ENCODE results near the gene TRABD2B.

The TRABD2B gene

GRCh38 chr1:47751193-47751592 is 246.0 kb downstream of the TRABD2B start:
- no peak for DNase-seq

- no peak for DNase-seq
Measured at GRCh38 chr1:47745715-47746609, 251.2 kb downstream of the TRABD2B start.

DNA sequence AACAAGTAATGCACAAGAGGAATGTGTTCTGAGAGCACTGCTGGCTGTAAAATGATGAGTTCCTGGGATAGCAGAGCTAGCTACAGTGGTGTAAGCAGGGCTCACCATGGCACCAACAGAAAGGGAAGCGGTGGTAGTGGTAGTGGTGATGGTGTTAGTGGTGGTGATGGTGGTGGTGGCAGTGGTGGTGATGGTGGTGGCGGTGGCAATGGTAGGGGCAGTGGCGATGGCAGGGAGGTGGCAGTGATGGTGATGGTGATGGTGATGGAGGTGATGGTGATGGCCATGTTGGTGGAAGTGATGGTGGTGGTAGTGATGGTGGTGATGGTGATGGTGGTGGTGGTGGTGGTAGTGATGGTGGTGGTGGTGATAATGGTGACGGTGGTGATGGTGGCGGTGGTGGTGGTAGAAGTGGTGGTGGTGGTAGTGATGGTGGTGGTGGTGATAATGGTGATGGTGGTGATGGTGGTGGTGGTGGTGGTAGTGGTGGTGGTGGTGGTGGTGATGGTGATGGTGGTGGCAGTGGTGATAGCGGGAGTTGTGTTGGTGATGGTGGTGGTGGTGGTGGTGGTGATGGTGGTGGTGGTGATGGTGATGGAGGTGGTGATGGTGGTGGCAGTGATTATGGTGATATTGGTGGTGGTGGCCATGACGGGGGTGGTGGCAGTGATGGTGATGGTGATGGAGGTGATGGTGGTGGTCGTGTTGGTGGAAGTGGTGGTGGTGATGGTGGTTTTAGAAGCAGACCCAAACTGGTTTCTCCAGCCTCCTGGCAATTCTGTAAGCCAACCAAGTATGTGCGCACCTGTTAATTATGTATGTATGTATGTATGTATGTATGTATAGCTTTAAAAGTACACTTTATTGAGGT is 254.1 kb downstream of the TRABD2B start:
- DNase-seq = no peak

DNA sequence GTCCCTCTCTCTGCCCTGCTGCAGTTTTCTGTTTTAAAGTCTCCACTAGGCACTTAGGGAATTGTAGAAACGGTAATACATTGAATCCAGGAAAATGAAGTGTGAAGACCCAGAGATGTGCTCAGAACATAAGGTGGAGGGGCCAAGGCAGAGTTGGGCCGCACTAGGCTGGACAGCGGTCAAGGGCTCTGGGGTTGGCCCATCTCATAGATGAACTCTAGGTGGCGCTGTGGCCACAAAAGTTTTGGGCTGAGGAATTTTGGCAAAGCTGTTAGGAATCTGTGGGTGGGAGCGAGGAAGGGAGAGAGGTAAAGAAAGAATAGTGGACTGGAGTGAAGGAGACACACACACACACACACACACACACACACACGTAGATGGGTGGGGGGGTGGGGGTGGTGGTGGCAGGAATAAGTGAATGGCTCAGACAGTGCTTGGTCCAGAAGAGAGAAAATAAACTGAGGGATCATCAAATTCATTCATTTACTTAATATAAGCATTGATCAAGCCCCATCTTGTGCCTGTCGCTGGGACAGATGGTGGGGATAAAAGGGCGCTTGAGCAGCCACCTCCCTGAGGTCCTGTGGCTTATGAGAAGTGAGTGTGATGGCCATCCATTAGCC is 258.5 kb downstream of the TRABD2B start:
- DNase-seq = peak; percentile 36 to 63 (median 53)

GRCh38 chr1:47732489-47732888 is 264.7 kb downstream of the TRABD2B start:
- DNase-seq = no peak

- DNase-seq = no peak
Measured at GRCh38 chr1:47731730-47732129, 265.5 kb downstream of the TRABD2B start.

DNA sequence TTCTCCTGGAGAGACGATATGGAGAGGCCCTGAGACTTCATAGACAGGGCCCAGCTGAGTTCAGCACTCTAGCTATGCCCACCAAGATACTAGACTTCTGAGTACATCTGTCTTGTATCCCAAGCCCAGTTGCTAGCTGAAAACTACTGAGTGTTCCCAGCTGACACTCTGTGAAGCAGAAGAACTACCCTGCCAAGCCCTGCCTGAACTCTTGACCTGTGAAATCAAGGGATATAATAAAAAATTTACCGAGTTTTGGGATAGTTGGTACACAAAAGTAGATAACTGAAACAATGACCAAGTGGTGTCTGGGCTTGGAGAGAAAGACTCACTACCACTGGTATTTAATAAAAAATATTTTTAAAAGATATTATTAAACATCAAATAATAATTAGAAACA is 267.5 kb downstream of the TRABD2B start:
- no peak for DNase-seq

DNA sequence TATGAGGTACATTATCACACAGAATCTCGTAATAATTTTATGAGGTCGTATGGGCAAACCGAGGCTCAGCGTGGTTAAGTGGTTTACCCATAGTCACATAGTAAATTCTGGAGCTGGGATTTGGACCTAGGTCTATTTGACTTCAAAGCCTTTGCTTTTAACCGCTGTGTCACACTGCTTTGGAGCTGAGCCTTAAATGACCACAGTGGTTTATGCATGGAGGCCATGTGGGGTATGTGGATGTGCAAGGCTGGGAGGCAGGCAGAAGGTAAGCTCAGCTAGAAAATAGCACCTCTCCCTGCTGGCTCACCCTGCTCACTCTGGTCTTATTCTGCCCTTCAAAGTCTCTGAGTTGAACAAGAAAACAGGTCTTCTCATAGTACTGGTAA is 269.5 kb downstream of the TRABD2B start:
- DNase-seq = no peak

DNA sequence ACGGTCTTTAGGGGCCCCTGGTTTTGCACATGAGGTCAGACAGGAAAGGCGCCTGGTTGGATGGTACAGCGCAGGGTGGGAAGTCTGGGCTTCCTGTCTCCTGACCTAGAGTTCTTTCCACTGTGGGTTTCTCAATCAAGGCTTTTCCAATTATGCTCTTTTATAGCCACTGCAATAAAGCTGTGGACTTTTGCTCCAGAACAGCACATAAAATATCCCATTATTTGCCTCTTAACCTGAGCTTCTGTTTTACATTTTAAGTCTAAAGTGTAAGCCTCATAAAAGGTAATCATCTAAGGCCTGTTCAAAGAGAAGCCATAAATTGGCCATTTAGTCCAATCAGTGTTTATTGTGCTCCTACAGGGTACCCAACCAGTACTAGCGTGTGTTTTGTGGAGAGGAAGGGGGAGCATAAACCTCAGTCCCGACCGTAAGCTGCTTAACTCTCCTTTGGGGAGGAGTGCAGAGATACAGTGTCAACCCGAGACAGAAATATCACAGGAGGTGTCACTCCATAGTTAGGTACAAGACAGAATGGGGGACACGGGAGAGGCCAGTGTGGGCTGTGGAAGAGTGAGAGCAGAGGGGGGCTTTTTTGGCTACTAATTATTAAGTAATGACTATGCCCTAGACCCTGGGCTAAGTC is 270.0 kb downstream of the TRABD2B start:
- peak; percentile 37 to 48 (median 41) for DNase-seq

DNA sequence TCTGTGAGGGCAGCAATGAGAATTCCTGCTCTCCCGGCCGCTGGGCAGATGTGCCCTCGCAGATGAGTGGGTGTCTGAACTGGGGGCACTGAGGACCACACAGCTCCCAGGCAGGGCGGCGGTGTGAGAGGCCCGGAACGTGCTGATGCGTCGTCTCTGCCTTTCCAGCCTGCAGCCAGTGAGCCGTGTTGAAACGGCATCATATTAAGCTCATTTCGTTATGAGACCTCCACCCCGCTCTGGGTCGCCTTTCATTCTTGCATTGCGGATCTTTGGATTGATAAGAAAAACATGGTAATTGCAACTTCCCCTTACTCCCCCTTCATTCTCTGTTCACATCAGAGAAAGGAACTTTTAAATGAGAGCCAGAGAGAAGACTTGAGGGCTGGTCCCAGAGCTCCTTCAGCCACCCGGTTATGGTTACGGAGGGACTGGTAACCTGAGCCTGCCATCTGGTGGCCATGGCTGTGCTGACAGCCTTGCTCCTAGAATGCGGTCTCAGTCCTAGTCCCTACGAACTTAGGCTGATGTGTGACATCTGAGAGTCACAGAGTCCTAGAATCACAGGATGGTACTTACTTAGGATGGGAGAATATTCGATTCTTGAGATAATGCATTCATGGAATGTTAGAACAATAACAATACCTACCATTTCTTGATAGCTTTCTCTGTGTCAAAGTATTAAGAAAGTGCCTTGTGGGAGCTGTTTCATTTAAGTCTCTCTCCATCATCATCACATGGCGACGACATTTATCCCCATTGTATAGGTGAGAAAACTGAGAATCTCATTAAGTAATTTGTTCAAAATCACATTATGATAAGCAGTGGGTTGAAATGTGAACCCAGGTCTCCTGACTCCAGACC is 271.0 kb downstream of the TRABD2B start:
- DNase-seq = peak; percentile 72 to 80 (median 75)

DNA sequence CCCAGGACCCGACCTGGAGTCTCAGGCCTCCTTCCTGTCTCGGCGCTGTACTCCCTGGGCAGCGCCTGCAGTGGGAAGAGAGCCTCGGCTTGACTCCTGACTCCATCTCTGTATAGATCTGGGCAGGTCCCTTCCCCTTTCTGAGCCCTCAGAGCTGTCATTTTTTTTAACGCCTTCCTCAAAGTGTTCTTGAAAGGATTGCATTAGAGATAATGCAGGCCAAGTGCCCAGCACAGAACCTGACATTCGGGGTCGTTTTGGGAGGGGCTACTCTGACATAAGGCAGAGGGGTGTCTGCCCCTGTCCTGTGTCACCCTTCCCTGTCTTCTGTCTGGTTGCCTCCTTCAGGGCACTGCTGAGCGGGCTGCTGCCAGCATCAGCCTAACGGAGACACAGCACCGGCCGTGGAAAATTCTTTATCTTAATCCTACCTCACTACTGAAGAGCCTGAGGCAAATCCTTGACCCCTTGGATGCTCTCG is 271.6 kb downstream of the TRABD2B start:
- peak in 2 of 3 donors; percentile 20 to 21 for DNase-seq

DNA sequence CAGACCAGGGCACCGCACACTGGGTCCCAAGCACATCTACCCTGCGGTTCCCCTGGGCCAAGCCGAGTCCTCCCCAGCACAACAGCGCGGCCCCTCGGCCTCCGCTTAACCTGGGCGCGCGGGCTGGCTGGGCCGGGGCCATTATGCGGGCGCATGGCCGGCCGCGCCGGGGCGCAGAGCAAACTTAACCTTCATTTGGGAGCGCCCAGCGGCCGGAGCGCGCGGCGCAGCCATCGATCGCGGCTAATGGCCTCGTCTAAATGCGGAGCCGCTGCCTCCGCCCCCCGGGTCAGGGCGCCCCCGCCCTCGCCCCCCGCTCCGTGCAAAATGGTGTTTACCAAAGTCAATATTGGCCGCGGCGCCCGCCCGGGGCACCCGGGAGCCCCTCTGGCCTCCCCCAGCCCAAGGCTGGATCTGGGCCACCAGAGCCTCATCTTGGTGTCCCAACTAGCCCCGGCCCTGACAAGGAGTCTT is 272.1 kb downstream of the TRABD2B start:
- peak in 1 of 3 donors; percentile 19 for DNase-seq

DNA sequence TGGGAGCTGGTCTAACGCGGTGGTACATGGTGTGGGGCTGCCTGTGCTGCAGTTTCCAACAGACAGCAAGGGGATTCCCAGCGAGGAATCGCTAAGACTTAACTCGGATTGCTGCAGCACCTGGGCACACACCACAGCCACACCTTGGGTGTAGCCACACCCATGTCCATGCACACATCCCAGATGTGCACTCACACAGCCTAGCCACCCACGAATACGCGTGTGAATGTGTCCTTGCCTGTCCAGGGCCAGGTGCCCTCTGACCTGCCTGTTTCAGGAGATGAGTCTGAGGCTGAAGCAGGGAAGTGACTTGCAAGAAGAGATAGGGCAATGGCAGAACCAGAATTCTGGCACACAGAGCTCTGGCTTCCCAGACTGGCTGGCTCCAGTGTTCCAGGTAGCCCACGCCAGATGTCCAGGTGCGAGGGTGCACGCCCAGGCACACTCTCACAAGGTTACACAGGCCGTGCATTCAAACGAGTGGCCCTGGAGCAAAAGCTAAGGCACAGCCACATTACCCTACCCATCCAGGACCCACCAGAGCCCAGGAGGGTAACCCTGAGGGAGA is 272.7 kb downstream of the TRABD2B start:
- no peak for DNase-seq

DNA sequence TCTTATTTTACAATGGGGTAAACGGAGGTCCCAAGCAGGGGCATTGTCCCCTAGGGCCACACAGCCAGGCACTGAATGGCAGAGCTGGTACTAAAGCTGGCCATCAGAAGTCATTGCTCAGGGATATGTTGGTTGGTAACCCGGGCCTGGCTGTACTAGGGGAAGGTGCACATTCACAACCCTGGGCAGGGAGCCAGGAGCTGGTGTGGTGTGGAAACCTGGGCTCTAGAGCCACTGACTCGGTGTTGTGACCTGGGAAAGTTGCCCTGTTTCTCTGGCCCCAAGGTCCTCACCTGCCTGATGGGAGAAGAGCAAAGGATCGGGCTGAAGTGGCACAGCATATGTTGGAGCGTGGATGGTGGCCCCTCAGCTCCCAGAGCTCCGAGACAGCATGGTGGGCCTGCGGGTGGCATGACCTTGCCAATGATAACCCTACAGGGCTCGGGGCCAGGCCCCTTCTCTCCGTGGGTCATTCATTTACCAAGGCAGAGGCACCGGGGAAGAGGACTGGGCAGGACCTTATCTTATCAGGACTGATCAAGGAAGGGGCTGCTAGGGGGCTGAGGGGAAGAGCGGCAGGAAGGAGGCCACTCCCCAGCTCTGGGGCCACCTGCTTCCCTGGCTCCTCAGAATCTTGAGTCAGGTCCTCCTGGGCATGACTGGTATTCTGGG is 274.1 kb downstream of the TRABD2B start:
- DNase-seq = no peak

DNA sequence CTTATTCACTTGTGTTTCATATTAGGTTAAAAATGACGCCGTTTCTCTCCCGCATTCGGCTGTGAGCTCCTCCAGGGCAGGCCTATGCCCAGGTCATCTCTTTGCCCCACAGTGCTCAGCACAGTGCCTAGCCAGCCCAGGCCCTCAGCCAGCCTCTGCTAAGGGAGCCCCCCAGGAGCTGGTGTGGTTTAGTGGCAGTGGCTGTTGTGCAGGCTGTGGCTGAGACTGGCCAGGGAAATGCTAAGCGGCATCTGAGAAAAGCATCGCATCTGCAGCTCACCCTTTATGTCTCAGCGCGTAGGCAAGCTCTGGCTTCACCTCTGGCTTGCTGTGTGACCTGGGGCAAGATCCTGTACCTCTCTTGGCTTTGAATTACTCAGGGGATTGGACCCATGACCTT is 275.1 kb downstream of the TRABD2B start:
- no peak for DNase-seq

DNA sequence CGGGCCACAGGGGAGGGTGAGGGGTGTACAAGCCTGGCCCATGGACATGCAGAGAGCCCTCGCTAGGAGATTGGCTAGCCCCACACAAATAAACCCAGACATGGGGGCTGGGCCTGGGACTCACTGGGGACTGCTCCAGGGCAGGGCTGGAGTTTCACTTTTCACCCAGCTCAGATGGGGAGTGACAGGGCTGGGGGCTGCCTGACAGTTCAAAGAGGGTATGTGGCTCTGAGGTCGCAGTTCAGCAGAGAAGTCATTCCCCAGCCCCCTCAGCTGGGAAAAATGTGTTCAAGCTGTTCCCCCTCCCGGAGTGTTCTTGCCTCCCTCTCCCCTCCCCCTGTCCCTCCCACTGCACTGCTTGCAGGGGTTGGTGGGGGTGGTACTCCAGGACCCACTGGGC is 277.1 kb downstream of the TRABD2B start:
- DNase-seq = no peak

DNA sequence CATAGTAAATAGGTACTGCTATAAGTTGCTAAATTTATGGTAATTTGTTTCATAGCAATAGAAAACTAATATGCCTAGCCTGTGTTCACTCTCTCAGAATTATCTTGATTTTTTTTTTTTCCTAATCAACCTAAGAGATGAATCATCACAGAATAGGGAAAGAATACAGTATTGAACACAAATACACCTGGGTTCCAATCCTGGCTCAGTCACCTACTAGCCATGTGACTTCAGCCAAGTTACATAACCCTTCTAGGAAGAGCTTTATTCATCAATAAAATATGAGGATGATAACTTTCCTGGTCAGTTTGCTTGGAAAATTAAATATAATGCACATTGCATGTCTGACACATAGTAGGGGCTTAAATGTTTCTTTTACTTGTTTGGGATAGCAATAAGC is 279.8 kb downstream of the TRABD2B start:
- DNase-seq = no peak

GRCh38 chr1:47713975-47714767 is 283.0 kb downstream of the TRABD2B start:
- DNase-seq = no peak

DNA sequence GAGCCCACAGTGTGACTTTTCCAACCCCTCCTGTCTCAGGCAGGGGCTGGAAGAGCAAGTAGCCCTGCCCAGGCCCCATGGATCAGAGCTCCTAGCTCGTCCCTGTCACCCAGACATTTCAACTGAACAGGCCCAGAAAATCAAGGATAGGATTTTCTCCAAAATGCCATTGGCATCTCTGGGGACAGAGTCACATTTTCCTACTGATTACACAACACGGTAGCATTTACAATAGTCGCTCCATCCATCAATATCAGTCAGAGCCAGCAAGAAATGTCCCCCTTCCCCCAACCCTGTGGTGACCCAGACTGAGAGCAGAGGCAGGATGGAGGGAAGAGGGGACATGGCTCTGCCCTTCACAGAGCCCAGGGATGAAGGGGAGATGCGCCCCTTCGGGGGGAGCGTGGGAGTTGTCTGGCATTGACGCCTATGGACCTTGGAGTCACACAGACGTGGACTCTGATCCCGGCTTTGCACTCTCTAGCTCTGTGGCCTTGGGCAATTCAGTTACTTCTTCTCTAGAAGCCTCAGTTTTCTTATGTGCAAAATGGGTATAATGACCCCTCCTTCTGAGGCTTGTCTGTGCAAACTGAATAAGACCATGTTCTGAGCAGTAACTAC is 283.7 kb downstream of the TRABD2B start:
- no peak for DNase-seq
